GM12878 (cell line): ENCODE results near the gene KDM2A. TPM values are rescaled to one million over a fixed set of nuclear protein-coding genes. Genes with fewer than 3 reads are reported as not detected.

ENCODE experiments used
- BACH1 ChIP-seq: fragments of 450-650 bp; IDR thresholded peaks from 2 replicates; pipeline ENCODE4 v1.6.1; 2017; ENCODE audit warnings: mild to moderate bottlenecking, borderline replicate concordance
- GABPA ChIP-seq: IDR thresholded peaks from 2 replicates; pipeline ENCODE4 v1.6.1; 2014; ENCODE audit warnings: antibody characterized with exemption, low read depth, mild to moderate bottlenecking, inconsistent platforms
- HDAC2 ChIP-seq: fragments of 200-600 bp; sonication (generic); IDR thresholded peaks from 2 replicates; pipeline ENCODE4 v1.6.1; 2017
- LARP7 ChIP-seq: fragments of 450-650 bp; IDR thresholded peaks from 2 replicates; pipeline ENCODE4 v1.6.1; 2017; ENCODE audit warnings: mild to moderate bottlenecking
- MEF2A ChIP-seq: IDR thresholded peaks from 2 replicates; pipeline ENCODE4 v1.6.1; 2011; ENCODE audit warnings: low read depth, mild to moderate bottlenecking, low read length, moderate library complexity; ENCODE audit not compliant: insufficient read depth
- NBN ChIP-seq: fragments of 450-650 bp; IDR thresholded peaks from 2 replicates; pipeline ENCODE4 v1.6.1; 2016
- NR2C2 ChIP-seq: IDR thresholded peaks from 2 replicates; pipeline ENCODE4 v1.6.1; 2011; ENCODE audit warnings: borderline replicate concordance, low read depth; ENCODE audit not compliant: control insufficient read depth, insufficient read length
- SIN3A ChIP-seq: IDR thresholded peaks from 2 replicates; pipeline ENCODE4 v1.6.1; 2012; ENCODE audit warnings: low read depth, low read length, improper control_type of control experiment
- SUZ12 ChIP-seq: fragments of 200-600 bp; sonication (generic); IDR thresholded peaks from one replicate; pipeline ENCODE4 v1.6.1; 2018; ENCODE audit warnings: antibody characterized with exemption, mild to moderate bottlenecking; ENCODE audit not compliant: unreplicated experiment
- TARDBP ChIP-seq: IDR thresholded peaks from 2 replicates; pipeline ENCODE4 v1.6.1; 2016; ENCODE audit warnings: borderline replicate concordance
- TBL1XR1 ChIP-seq: IDR thresholded peaks from 2 replicates; pipeline ENCODE4 v1.6.1; 2012; ENCODE audit warnings: low read depth, low read length, improper control_type of control experiment
- polyA plus RNA-seq, 11 experiments: library from polyadenylated mRNA; depleted of rRNA in 4 of 11; unstranded in 6 of 11; stranded (reverse) in 5 of 11; fragments of >200 nt; fragmentation: Nextera tagmentation in 4 of 11; fragmentation: Illumina TruSeq in 1 of 11; extraction: Ambion mirVana in 4 of 11; extraction: Trizol in 1 of 11; gene quantifications; 1 replicate in 1 of 11; 2 replicates in 10 of 11; pipeline versions ENCODE4 v1.2.1 to v1.2.3, GENCODE V29; 2011 to 2016; ENCODE audit warnings: inconsistent platforms in 2 of 11, missing spikeins in 2 of 11, low read depth in 1 of 11
- total RNA-seq, 4 experiments: library from RNA; depleted of rRNA in 3 of 4; stranded (reverse); fragments of >200 nt in 3 of 4; fragmentation: Illumina TruSeq in 1 of 4; extraction: Trizol in 1 of 4; gene quantifications; 2 replicates each; pipeline versions ENCODE4 v1.2.1 to v1.2.3, GENCODE V29; 2013 to 2021
- TF ChIP-seq, protein P1 (sequence below): fragments of 450-650 bp; IDR thresholded peaks from 2 replicates; pipeline ENCODE4 v1.6.1; 2017; ENCODE audit warnings: mild to moderate bottlenecking

Gene KDM2A
- total and polyA plus RNA-seq, 10 of the 15 experiments (the other 5 are each of a cell fraction or from before 2014, with no cell fraction given): 10.5 to 69.3 (median 41.6) TPM

DNA sequence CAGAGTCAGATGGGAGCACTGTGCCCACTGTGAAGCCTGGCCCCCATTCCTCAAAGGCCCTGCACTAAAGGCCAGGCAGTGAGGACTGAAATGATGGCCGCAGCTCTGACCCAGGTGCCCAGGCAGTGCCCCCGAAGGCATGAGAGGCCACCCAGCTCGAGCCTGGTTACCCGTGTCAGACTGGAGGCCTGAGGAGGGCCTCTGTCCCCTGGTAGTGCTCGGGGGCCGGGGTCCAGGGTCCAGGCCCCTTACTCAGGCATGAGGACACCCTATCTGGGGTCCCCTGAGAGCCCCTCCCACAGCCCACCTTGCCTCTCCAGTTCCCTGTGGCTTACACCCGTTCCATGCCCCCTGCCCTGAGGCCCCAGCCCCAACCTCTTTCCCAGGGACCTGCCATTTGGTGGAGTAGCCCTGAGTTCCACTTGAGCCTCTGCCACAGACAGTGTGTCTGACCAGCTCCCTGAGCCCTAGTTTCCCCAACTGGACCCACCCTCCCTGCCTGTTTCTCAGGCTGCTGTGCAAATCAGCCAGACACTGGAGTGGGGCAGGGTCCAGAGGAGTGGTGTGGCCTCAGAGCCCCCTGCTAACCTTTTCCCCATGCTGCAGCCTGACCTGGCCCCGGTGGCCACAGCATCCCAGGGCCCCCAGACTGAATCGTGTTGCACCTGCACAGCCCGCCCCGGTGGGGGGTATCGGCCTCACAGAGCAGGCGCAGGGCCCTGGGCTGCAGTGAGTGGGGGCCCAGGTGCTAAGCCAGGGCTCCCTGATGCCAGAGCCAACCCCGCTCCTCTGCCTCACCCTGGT lies 159.3 kb downstream of the KDM2A start (continued):
- TF ChIP-seq GABPA (no peak), MEF2A (no peak), SUZ12 (no peak), NBN (no peak), BACH1 (no peak), TBL1XR1 (no peak), TARDBP (no peak), HDAC2 (no peak), SIN3A (no peak), LARP7 (no peak), NR2C2 (no peak)
- TF ChIP-seq, protein P1, sequence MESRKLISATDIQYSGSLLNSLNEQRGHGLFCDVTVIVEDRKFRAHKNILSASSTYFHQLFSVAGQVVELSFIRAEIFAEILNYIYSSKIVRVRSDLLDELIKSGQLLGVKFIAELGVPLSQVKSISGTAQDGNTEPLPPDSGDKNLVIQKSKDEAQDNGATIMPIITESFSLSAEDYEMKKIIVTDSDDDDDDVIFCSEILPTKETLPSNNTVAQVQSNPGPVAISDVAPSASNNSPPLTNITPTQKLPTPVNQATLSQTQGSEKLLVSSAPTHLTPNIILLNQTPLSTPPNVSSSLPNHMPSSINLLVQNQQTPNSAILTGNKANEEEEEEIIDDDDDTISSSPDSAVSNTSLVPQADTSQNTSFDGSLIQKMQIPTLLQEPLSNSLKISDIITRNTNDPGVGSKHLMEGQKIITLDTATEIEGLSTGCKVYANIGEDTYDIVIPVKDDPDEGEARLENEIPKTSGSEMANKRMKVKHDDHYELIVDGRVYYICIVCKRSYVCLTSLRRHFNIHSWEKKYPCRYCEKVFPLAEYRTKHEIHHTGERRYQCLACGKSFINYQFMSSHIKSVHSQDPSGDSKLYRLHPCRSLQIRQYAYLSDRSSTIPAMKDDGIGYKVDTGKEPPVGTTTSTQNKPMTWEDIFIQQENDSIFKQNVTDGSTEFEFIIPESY: no peak
- TF ChIP-seq, all 136 proteins: peak for 0
